IPS DF 6.9 (cell line): ENCODE results near the gene NXPH1.
A peak's percentile ranks its signal among the peaks of the same experiment; 100 is the strongest.
"Not testable (repeated sequence)": the region's sequence is repeated elsewhere in the genome, so short reads cannot be mapped to it uniquely, and the experiment has no call there.

Experiments used
- DNase-seq: peaks from one replicate; pipeline ENCODE4 v3.0.0-alpha.2; 2013; ENCODE audit warnings: low read depth, low spot score
- H3K27ac ChIP-seq: one replicate; pipeline ENCODE4 v1.5.1; 2013; ENCODE audit warnings: low read length, control low read depth
- H3K27me3 ChIP-seq: 2 replicates; pipeline ENCODE4 v1.6.1; 2013; ENCODE audit warnings: mild to moderate bottlenecking, low read length; ENCODE audit not compliant: control insufficient read depth, insufficient read depth
- H3K36me3 ChIP-seq: 2 replicates; pipeline ENCODE4 v1.6.1; 2013; ENCODE audit warnings: low read length; ENCODE audit not compliant: control insufficient read depth, insufficient read depth
- H3K4me1 ChIP-seq: 2 replicates; pipeline ENCODE4 v1.6.1; 2013; ENCODE audit warnings: low read length; ENCODE audit not compliant: control insufficient read depth, insufficient read depth
- H3K4me3 ChIP-seq: 2 replicates; pipeline ENCODE4 v1.5.1; 2013; ENCODE audit warnings: mild to moderate bottlenecking, low read length
- H3K9me3 ChIP-seq: 2 replicates; pipeline ENCODE4 v1.6.1; 2013; ENCODE audit warnings: low read length, inconsistent platforms; ENCODE audit not compliant: control insufficient read depth, insufficient read depth
- WGBS: extraction: QIAGEN DNeasy Blood & Tissue Kit; methylation state at CpG from one replicate; pipeline ENCODE4 v1.1.7; 2013; ENCODE audit warnings: mixed read lengths, missing lambda C conversion rate; ENCODE audit not compliant: insufficient read length, insufficient coverage; 5-methylcytosine and 5-hydroxymethylcytosine counted together

The NXPH1 gene

DNA sequence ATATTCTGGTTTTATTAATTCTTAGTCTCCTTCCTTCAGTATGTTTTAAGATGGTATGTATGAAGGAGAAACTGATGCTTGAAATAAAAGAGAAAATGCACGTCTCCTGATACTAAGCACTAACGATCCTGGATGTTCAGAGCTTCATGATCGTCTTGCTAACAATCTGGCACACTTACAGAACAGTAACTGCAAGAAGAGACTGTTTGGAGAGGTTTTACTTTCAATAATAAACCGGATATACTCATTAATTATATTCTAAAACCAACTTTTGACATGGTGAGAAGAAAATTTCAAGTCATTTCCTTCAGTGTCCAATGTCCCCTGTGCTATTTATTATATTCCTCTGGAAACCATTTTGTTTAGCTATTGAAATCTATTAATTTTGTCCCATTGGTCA lies 251.0 kb downstream of the NXPH1 start:
- Histone ChIP-seq H3K4me1 (no peaks in the 10 kb centered on the region), H3K9me3 (no peaks in the 10 kb centered on the region), H3K27ac (no peak overlapping the region), H3K27me3 (no peaks in the 10 kb centered on the region), H3K36me3 (no peaks in the 10 kb centered on the region), H3K4me3 (no peak overlapping the region)
- DNase-seq = no peak
- WGBS = no CpG with 5 or more reads among the region's 4 CpGs

DNA sequence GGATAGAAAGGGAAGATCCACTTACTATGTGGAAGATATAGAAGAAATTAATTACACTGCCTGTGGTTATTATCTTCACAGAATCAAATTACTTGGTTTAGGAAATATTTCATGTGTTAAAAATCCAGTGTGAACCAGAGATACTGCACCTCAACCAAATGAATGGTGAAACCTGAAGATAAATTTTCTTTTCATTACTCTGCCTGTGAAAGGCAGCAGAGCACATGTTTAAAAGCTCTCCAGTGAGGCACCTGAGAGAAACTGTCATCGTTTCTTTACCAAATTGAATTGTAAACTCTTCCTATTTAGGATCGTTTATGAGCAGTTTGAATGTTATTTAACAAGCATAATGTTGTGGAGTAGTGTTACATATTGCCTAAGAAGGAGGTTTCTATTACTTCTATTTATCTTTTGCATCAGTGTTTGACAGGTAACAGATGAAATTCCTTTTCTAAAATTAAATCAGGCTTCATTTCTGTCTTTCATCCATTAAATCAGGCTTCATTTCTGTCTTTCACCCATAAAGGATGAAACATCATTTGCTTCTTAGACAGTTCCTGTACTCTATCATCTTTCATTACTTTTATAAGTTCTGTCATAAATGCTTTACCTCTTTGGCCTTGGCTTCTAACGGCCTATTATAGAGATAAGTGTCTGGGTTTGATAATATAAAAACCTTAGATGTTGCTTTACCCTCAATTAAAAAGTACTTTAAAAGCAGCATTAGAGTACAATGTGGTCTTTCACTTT lies 266.6 kb downstream of the NXPH1 start:
- Histone ChIP-seq H3K27ac (no peak overlapping the region), H3K36me3 (no peaks in the 10 kb centered on the region), H3K4me3 (no peak overlapping the region), H3K4me1 (no peaks in the 10 kb centered on the region), H3K27me3 (no peaks in the 10 kb centered on the region), H3K9me3 (no peaks in the 10 kb centered on the region)
- no peak for DNase-seq
- WGBS = no CpG with 5 or more reads among the region's 3 CpGs

DNA sequence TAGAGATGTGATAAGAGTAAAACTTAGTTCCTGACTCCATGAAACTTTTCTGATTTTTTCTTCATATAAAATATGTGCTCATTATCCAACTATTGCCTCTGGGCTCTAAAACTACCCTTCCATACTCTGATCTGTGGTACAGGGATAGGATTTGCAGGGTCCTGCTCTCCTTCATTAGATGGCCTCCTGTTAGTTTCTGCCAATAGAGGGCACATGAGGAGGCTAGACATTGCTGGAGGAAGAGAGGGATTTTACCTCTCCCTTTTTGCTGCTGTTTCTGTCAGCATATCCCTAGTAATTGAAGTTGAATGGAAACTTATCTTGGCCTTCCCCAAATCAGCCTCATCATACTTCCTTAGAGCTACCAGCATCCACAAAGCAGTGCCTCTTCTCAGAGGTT lies 269.4 kb downstream of the NXPH1 start:
- no peak for DNase-seq
- Histone ChIP-seq H3K4me1 (no peaks in the 10 kb centered on the region), H3K9me3 (no peaks in the 10 kb centered on the region)

DNA sequence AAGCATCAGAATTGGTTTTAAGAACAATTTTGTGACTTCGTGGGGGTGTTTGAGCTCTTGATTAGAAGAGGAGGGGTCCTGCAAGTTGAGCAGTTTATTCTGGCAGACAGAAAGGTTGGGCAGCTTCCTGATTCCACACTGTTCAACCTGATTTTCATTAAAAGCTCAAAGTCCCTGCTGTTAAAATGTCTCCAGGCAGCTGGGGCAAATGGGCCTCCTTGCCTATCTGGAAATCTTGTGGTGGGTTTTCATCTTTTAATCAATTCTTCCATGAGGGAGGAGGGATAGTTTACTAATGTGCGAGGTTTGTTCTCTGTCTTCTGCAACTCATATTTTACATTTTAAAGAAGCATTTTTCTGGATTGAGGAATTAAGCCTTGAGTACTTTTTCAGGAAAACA lies 276.7 kb downstream of the NXPH1 start:
- Histone ChIP-seq H3K36me3 (no peaks in the 10 kb centered on the region), H3K9me3 (no peaks in the 10 kb centered on the region), H3K27ac (no peak overlapping the region), H3K4me3 (no peak overlapping the region), H3K27me3 (no peaks in the 10 kb centered on the region), H3K4me1 (no peaks in the 10 kb centered on the region)
- no CpG with 5 or more reads among the region's 2 CpGs for WGBS
- no peak for DNase-seq

More for the DNA sequence above, 269.4 kb downstream of the NXPH1 start:
- Histone ChIP-seq H3K27ac (no peak overlapping the region), H3K4me3 (no peak overlapping the region), H3K36me3 (no peaks in the 10 kb centered on the region), H3K27me3 (no peaks in the 10 kb centered on the region)

DNA sequence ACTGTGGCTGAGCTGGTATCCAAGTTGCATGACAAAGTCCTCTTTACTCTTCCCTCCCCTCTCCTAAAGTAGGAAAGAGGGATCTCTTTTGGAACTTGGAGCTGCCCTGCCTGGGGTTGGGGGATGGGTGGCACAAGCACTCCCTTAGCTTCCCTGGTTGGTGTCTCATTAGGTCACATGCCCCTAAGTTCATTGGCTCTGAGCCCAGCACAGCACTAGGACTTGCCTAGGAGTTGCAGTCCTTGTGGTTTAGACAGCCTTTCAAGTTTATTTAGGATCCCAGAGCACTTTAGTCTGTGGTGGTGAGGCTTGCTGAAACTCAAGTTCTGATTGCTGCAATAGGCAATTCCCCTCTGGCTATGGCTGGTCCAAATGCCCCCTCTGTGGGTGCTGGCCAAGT lies 281.4 kb downstream of the NXPH1 start:
- DNase-seq = no peak
- no peak overlapping the region for H3K4me3 ChIP-seq
- no peaks in the 10 kb centered on the region for H3K36me3 ChIP-seq
- no peak overlapping the region for H3K27ac ChIP-seq
- no peaks in the 10 kb centered on the region for H3K27me3 ChIP-seq
- no peaks in the 10 kb centered on the region for H3K4me1 ChIP-seq
- H3K9me3 ChIP-seq = no peaks in the 10 kb centered on the region

DNA sequence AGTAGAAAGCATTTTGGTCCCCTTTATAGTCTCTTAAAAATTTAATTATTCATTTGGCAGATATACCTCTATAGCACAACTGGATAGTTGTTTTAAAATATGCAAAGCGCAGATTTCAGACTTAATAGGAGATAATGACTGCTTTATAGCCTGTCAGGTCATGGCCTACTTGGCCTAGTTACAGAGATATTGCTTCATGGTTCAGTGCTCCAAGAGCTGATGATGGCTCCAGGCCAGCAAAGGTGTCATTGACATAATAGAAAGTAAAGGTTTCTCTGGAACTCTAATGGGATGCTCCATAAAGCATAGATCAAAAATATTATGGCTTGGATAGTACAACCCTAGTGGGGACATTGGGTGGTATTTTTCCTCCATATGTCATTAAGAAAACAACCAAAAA lies 285.7 kb downstream of the NXPH1 start:
- H3K36me3 ChIP-seq = no peaks in the 10 kb centered on the region
- no peak overlapping the region for H3K4me3 ChIP-seq
- no peaks in the 10 kb centered on the region for H3K9me3 ChIP-seq
- H3K27me3 ChIP-seq = no peaks in the 10 kb centered on the region
- WGBS = no CpG with 5 or more reads among the region's 1 CpG
- H3K4me1 ChIP-seq = no peaks in the 10 kb centered on the region
- DNase-seq = no peak
- H3K27ac ChIP-seq = no peak overlapping the region

DNA sequence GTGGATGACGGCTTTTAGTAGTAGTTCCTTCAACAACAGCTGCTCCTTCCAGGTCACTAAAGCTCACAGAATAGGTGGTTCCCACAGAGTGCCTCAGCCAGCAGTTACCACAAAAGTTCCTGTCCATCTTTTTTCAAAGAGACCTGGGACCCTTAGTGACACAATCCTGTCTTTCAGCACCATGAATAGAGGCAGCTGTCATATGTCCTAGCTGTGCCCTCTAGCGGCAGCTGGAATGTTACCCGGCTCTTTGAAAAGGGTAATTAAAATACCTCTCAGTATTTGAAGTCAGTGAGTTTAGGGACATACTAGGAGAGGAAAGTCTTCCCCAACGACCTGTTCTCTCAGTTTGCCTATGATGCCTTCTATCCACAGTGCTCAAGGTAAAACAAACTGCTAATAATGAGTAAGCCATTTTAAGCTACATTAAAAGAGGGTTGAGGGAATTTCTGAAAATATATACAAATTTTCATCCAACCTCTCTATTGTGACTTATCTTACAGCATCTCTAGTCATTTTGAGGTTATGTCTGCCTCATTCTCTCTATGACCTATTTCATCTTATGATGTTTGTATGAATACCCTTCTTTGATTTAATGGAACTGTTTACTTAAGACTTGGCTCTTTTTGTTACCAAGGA lies 290.8 kb downstream of the NXPH1 start:
- Histone ChIP-seq H3K27me3 (no peaks in the 10 kb centered on the region), H3K27ac (no peak overlapping the region), H3K4me3 (no peak overlapping the region), H3K4me1 (no peaks in the 10 kb centered on the region), H3K9me3 (no peaks in the 10 kb centered on the region), H3K36me3 (no peaks in the 10 kb centered on the region)
- WGBS = no CpG with 5 or more reads among the region's 4 CpGs
- peak; percentile 31 for DNase-seq

DNA sequence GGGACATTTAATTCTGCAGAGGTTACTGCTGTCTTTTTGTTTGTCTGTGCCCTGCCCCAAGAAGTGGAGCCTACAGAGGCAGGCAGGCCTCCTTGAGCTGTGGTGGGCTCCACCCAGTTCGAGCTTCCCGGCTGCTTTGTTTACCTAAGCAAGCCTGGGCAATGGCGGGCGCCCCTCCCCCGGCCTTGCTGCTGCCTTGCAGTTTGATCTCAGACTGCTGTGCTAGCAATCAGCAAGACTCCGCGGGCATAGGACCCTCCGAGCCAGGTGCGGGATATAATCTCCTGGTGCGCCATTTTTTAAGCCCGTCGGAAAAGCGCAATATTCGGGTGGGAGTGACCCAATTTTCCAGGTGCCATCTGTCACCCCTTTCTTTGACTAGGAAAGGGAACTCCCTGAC lies 298.3 kb downstream of the NXPH1 start:
- H3K36me3 ChIP-seq, H3K27me3 ChIP-seq, H3K4me3 ChIP-seq, H3K4me1 ChIP-seq, H3K27ac ChIP-seq, DNase-seq, H3K9me3 ChIP-seq: not testable (repeated sequence)
- WGBS = no CpG with 5 or more reads among the region's 14 CpGs

DNA sequence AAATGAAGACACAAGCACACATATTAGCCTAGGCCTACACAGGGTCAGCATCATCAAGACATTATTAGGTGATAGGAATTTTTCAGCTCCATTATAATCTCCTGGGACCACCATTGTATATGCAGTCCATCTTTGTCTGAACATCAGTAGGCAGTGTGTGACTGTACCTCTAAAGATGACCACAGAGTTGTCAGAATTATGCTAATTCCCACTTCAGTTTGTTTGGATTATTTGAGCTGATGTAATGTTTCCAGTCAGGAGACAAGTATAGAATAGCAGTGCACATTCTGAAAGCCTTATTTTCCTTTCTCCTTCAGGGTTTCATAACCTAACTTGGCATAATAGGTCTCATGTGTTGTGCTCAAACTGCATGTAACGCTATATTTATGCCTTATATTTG lies 306.4 kb downstream of the NXPH1 start:
- H3K4me1 ChIP-seq = no peaks in the 10 kb centered on the region
- no peaks in the 10 kb centered on the region for H3K27me3 ChIP-seq
- H3K27ac ChIP-seq = no peak overlapping the region
- DNase-seq = no peak
- H3K4me3 ChIP-seq = no peak overlapping the region
- H3K36me3 ChIP-seq = no peaks in the 10 kb centered on the region
- H3K9me3 ChIP-seq = no peaks in the 10 kb centered on the region
- WGBS = no CpG with 5 or more reads among the region's 1 CpG

DNA sequence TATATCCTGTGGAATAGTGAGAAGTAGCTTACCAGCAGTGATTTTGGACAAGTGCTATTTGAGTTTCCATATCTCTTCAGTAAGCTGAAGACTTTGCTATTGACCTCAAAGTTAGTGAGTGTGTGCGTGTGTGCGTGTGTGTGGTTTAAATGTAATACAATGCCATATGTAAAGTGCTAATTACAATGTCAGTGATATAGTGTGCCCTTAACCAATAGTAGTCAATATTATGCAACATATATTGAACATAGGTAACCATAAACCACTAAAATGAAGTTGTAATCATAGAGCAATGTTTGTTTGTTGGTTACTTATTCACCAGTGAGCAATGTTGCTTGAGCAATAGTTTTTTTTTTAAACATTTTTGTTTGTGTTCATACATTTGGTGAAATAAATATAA lies 309.4 kb downstream of the NXPH1 start:
- H3K27me3 ChIP-seq = no peaks in the 10 kb centered on the region
- no CpG with 5 or more reads among the region's 2 CpGs for WGBS
- H3K9me3 ChIP-seq = no peaks in the 10 kb centered on the region
- no peaks in the 10 kb centered on the region for H3K36me3 ChIP-seq
- no peaks in the 10 kb centered on the region for H3K4me1 ChIP-seq
- DNase-seq = no peak
- no peak overlapping the region for H3K4me3 ChIP-seq
- no peak overlapping the region for H3K27ac ChIP-seq

DNA sequence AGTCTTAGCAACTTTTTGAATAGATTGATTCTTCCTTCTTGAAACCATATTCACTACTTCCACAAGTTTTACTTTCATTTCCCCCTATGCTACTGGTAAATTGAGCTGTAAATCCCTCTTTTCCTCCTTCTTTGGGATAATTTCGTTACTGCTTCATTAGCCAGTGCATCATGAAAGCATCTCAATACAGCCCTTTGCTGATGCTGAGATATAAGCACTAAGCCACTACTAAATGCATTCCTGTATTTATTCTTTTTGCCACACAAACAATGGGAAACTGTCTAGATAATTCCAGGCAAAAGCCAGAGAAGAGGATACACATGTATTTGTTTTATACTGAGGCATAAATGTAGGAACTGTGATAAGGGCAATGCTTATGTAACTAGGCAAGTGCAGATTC lies 313.9 kb downstream of the NXPH1 start:
- Histone ChIP-seq H3K9me3 (no peaks in the 10 kb centered on the region), H3K4me1 (no peaks in the 10 kb centered on the region), H3K4me3 (no peak overlapping the region), H3K27ac (no peak overlapping the region), H3K36me3 (no peaks in the 10 kb centered on the region), H3K27me3 (no peaks in the 10 kb centered on the region)
- DNase-seq = no peak
- no CpG with 5 or more reads among the region's 1 CpG for WGBS
